CD4-positive, alpha-beta T cell treated with Interleukin-6 for 4 hours (primary cell): ENCODE measurements around the gene ARHGAP22.

Experiments used
- DNase-seq: peaks from one replicate; pipeline ENCODE4 v3.0.0-alpha.2; 2020; ENCODE audit warnings: mixed read lengths

Gene ARHGAP22

DNA sequence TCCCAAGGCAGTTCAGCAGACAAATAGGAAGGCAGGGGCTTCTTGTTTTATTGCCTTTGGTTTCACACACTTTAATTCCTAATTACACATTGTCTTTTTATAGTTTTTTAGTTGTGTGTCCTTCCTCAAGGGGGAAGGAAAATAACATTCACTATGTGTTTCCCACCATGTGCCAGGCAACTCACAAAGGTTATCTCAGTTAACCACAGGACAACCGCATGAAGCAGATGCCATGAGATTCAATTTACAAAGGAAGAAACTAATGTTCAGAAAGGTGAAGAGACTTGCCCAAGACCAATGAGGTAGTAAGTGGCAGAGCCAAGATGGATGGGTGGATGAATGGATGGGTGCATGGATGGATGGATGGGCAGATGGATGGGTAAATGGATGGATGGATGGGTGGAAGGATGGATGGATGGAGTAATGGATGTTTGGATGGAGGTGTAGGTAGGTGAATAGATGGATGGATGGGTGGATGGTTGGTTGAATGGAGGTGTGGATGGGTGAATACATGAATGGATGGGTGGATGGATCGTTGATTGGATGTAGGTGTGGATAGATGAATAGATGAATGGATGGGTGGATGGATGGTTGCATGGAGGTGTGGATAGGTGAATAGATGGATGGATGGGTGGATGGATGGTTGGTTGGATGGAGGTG, 77.9 kb downstream of the ARHGAP22 start:
- DNase-seq = no peak

DNA sequence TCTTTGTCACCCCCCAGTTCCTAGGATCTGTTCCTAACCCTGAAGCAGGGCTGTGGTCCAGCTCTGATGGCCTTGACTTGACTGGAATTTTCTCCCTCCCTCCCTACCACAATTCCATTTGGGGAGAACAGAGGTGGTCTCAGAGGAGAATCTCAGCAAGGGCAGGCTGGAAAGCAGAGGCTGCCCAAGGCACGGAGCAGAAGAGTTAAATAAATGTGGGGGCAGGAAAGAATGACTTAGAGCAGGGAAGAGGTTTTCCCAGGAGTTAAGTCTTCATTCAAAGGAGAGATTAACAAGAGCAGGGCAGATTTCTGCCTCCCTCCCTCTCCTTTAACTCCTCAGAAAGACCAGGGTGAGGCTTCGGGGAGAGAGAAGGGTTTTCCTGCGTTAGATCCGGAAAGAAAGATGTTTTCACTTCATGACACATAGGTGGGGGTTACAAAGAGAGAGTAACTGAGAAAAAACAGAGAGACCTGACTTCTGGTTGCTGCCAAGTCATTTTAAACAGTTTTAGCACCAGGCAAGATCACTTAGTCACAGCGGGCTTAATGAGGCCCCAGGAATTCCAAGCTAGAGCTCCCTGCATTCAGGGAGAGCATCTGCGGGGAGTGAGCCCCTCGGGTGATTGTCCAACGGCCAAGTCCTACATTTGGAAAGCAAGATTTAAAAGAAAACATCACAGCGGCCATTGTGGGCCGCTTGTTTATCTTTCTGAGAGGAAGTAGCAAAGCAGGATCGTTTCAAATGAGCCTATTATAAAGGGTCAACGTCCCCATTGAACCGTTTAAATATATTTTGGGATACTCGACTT, 78.7 kb downstream of the ARHGAP22 start:
- no peak for DNase-seq

GRCh38 chr10:48525113-48525512, 79.8 kb downstream of the ARHGAP22 start:
- DNase-seq = no peak

DNA sequence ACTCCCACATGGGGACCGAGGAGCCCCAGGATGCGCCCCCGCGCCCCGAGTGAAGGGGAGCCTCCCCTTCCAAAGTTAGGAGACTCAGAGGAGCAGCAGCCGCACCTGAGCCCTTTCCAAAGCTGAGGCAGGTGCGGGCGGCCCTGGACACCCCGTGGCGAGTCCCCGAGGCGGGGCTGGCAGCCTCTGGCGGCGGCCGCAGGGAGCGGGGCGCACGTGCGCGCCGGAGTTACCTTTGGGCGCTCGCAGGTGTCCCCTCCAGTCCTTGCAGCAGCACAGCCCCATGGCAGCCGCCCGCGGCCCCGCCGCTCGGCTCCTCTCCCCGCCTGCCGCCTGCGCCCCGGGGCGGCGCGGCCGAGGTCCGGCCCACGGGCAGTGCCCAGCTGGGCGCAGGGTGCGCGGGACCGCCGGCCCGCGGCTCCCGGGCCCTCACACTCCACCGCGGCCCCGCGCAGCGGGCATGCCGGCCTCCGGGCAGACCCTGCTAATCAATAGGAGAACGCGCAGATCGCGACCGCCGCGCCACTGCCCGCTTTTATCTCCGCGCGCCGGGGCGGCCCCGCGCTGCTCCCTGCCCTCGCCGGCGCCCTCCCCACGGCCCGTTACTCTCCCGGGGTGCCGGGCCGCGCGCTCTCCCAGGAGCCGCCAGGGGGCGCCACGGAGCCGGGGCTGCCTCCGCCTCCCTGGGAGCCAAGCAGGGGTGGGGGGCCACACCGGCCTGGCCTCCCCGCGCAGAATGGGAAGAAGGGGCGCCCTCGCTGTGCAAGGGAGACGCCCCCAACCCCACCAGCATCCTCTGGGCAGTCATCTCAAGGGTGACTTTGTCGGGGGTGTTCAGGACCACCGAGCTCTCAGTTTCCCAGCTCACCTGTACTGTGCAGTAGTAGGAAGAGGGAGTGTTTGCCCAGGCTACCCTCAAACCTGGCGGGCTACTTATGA, 80.8 kb downstream of the ARHGAP22 start:
- no peak for DNase-seq

DNA sequence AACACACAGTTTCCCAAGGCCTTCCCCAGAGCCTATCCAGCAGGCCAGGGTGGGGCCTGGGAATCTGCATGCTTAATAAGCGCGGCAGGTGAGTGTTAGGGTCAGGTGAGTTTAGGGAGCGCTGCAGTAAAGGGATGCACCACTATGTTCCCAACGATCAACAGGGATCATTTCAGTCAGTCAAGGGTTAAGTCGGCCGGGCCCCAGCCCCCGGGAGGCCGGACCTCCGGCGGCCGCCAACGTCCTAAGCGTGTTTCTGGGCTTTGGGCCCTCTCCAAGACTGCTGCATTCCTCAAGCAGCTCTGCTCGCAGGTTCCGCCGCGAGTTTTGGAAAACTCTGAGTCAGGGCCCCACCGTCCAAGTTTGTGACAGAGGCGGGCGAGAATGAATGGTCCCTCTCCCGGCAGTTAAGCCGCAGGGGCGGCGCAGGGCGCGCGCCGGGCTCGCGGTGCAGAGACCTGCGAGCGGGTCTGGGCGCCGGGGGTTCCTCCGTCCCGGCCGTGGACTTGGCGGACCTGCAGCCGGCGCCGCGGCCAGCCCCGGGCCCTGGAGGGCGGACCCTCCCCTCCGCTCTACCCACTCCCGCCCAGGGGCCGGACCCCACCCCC, 81.6 kb downstream of the ARHGAP22 start:
- DNase-seq = no peak

DNA sequence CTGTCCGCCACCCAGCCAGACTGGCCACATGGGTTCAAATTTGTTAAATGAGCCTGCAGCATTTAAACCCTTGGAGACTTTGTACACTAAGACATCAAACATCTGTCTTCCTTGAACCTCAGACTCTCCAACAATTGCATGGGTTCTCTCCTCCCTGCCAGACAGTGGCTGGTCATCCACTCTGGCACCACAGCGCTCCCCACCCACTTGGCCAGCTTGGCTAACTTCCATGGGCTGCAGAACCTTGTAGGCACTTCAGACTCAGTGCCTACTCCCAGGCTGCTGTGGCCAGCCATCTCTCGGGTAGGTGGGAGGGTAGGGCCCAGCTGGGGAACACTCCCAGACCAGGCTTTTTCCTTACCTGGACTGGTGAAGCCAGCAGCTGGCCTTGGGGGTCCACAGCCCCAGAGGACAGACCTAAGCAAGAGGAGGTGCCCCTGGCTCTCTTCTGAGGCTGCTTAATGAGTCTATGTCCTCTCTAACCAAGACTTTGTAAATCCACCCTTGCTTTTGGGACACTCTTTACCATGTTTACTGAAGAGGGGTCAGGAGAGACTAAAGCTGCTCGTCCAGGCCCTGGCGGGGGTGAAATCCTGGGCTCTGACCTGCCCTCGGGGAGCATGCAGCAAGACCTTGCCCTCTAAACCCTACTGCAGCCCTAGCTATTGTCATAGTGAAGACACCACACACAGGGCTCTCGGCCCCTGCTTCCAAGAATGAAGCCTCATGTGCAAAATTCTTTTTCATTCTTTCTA, 82.7 kb downstream of the ARHGAP22 start:
- DNase-seq = no peak

GRCh38 chr10:48520594-48520993, 84.3 kb downstream of the ARHGAP22 start:
- no peak for DNase-seq

DNA sequence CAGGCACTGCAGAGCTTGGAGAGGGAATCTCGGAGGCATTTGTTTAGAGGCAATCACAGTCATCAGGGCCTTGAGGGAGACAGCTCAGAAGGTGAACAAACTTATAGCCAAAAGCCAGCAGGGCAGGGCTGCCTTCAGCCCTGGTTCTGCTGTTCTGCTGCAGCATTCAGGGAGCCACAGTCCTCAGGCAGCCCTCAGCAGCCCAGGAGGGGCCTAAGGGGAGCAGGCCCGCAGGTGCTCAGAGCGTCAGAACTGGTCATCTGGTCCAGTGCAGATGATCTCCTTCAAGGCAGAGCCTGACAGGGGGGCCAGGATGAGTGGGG, 84.7 kb downstream of the ARHGAP22 start:
- DNase-seq = no peak

- DNase-seq = no peak
Observed at GRCh38 chr10:48519481-48520183, 85.2 kb downstream of the ARHGAP22 start.

DNA sequence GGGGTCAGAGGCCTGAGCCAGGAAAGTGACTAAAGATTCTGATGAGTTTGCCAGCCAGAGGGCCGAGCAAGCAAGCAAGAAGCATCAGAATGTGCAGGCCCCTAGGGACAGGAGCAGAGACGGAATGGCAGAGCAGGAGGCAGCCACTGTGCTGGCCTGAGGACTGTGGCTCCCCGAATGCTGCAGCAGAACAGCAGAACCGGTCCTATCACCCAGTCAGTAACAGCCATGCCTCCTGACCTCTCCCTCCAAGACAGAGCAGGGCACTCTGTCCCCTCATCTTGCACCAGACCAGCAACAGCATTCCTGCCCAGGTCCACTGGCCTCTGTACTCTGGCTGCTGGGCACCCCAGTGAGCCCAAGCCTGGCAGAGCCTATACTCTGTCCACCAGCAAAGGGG, 85.9 kb downstream of the ARHGAP22 start:
- DNase-seq = no peak

GRCh38 chr10:48517911-48518811, 86.7 kb downstream of the ARHGAP22 start:
- no peak for DNase-seq

GRCh38 chr10:48517482-48517881, 87.4 kb downstream of the ARHGAP22 start:
- no peak for DNase-seq

- no peak for DNase-seq
Observed at GRCh38 chr10:48516911-48517310, 88.0 kb downstream of the ARHGAP22 start.

GRCh38 chr10:48514916-48515315, 90.0 kb downstream of the ARHGAP22 start:
- no peak for DNase-seq

GRCh38 chr10:48514255-48514654, 90.6 kb downstream of the ARHGAP22 start:
- DNase-seq = no peak

DNA sequence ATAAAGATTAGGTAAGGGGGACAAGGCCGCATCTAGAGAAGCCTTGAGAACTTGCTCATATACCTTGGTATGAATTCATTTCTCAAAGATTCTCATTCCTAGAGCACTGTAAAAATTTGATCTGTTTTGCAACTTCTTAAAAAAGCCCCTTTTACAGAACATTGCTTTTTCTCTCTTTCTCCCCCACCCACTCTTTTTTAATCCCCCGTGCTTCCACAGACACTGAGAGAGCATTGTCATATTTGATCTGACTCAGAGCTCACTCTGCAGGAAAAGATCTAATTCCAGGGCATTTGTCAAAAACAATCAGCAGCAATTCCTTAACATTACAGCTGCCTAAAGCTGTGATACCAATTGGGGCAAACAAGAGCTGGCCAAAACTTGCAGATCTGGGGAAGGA, 92.0 kb downstream of the ARHGAP22 start:
- DNase-seq = no peak

DNA sequence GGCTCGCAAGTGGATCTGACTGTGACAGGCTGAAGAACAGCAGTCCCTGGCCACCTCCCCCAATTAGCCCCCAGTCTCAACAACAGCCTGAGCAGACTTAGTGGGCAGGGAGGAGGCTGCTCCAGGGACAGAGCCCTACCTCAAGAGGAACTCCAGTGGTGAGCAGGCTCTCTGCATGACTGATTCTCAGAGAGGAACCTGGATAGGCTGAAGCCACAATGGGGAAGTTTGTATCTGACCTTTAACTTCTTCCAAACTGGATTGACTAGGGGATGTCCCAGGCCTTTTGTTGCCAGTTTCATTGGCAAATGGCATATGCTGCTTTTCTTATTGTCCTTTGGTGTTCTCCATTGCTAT, 93.0 kb downstream of the ARHGAP22 start:
- DNase-seq = no peak

- no peak for DNase-seq
Observed at GRCh38 chr10:48511066-48511874, 93.6 kb downstream of the ARHGAP22 start.

DNA sequence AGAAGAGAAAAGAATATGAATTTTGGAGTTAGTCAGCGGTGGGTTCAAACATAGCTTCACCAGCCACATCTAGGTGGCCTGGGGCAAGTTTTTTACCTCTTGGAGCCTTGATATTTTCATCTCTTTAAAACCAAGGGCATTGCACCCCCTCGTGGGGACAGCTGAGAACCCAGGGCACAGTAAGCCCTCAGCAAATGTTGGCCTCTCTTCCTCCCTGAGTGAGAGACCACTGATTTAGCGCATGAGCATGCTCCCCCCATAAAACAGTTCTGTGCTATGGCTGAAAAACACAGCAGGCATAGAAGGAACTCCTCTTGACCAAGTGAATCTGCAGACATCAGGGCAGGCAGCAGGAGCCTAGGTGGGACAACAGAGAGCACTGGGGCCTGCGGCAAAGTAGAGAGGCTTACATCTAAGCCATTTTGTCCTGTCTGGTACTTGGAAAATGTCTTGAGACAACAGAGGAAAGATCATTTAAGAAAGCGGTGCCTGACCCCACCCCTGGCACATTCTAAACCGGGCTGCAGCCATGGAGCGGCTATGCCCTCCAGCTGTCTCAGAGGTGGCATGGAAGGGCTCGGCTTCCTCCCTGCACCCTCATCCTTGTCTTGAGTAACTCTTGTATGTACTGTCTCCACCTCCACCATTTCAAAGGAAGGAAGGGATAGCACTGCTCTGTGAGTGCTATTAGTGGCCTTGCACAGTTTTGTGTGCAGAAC, 94.7 kb downstream of the ARHGAP22 start:
- peak; percentile 11 for DNase-seq
